ENCODE results near the gene ACAT2.
"Not testable (repeated sequence)": the region's sequence is repeated elsewhere in the genome, so short reads cannot be mapped to it uniquely, and the experiment has no call there.

ACAT2 gene

GRCh38 chr6:159732550-159732949 is 29.3 kb upstream of the ACAT2 start:
- not testable (repeated sequence) for DNase-seq

- DNase-seq, result not testable (repeated sequence)
Observed at GRCh38 chr6:159733395-159733794, 28.4 kb upstream of the ACAT2 start.

DNA sequence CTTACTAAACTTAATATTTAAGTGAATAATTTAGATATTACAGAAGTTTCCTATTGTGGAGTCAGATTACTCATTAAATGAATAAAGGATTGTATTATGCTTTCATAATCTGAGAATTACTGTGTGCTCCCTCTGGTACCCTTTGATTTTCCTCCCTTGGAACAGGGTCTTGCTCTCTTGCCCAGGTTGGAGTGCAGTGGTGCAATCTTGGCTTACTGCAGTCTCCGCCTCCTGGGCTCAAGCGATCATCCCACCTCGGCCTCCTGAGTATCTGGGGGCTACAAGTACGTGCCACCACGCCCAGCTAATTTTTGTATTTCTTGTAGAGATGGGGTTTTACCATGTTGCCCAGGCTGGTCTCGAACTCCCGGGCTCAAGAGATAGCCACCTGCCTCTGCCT is 24.9 kb upstream of the ACAT2 start:
- no peak for DNase-seq

- DNase-seq, result no peak
Observed at GRCh38 chr6:159739341-159739740, 22.5 kb upstream of the ACAT2 start.

DNA sequence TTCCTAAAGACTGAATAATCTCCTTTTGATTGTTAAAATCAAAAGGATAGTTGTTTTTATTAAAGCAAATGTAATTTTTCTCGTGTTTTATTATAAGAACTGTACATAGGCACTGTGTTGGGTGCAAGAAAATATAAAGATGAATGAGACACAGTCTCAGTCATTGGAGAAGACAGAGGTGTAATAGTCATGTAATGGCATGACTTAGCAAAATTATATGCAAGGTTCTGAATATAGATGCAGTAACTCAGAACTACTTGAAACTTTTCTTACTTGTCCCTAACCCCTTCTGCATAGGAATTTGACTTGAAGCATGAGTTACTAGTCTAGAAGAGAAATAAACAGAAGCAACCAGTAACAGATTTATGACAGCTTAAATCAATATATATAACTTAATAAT is 19.7 kb upstream of the ACAT2 start:
- DNase-seq, result no peak

DNA sequence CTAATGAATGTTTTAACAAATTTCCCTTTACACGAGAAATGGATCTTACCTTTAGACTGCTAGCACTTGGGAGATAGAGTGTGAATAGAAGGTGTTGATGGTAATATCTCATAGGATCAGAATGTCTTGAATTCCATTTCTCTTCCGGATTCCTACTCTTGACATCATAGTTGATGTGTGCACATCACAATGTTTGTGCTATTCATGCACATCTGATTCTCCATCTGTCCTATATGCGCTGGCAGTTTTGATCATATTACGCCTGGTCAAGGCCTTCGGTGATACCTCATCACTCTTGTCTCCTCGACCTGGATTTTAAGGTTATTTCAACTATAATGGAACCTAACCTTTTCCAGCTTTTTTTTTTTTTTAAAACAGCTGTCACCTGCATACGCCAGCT is 16.8 kb upstream of the ACAT2 start:
- DNase-seq, result no peak

DNA sequence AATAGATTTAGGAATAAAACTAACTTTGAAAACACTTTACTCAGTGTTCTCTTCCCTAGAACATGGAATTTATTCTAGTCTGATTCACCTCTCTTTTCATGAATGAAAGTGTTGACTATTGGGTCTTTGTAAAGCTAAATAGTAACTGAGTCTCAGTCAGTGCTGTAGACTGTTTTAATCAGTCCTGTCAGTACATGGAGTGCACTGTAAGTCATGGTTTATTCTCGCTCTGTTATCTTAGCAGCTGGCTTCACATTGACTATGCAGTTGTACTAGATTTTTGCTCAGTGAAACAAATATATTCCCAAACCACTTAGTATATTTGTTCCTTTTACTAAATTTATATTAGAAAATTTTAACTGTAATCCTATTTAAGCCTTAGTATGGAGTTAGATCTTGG is 15.1 kb upstream of the ACAT2 start:
- DNase-seq, result no peak

DNA sequence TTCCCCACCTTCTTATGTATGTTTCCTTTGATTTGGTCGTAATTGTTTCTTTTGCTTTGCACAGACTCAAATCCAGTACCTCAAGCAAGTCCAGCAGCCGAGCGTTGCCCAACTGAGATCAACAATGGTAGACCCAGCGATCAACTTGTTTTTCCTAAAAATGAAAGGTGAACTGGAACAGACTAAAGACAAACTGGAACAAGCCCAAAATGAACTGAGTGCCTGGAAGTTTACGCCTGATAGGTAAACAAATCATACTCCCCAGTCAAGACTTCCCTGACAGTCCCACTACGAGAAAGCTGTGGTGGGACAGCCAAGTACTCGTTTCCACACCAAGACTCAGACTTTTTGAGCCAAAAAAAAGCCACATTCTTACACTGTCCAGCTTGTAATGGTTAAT is 13.7 kb upstream of the ACAT2 start:
- DNase-seq, result not testable (repeated sequence)

- DNase-seq, result no peak
Observed at GRCh38 chr6:159751448-159751847, 10.4 kb upstream of the ACAT2 start.

GRCh38 chr6:159753081-159753872 is 8.6 kb upstream of the ACAT2 start:
- DNase-seq, result no peak

GRCh38 chr6:159754401-159754800 is 7.4 kb upstream of the ACAT2 start:
- DNase-seq, result no peak

- no peak for DNase-seq
Observed at GRCh38 chr6:159754959-159755914, 6.6 kb upstream of the ACAT2 start.

- no peak for DNase-seq
Observed at GRCh38 chr6:159756508-159756907, 5.3 kb upstream of the ACAT2 start.

DNA sequence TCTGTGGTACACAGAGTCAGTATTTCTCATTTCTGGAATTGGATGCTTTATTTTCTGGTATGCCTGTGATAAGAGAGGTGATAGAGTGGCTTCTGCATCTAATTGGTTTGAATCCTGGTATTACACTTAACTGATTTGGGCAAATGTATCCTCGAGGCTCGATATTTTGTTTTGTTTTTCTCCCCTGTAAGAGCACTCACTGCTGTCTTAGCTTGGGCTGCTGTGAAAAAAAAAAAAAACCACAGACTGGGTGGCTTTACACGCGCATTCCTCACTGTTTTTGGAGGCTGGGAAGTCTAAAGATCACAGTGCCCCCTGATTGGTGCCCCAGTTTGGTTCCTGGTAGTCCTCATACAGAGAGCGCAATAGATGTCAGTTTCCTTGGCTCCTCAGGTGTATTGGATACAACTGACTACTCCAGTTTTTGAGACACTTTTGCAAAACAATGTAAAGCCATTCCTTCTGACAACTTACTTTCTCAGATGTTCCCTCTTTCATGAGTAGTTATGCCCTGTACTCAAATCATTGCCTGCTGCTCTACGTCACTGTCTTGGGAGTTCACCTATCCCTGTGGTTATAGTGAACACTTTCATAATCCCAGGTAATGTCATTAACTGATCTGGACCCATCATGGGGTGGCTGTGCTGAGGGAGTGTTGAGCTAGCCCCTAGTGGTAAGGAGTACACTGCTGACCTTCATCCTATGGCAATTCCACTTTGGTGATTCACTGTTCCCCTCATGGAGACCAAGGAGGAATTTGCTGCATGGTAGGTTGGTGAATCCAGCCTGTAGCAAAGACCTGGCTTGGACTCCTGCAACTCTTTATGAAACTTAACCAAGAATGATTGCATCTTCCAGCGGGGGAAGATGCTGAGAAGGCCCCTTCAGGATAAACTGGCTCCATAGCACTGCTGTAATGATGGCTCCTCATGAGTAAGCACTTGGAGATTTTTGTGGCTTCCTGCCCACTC is 3.5 kb upstream of the ACAT2 start:
- DNase-seq, result no peak

DNA sequence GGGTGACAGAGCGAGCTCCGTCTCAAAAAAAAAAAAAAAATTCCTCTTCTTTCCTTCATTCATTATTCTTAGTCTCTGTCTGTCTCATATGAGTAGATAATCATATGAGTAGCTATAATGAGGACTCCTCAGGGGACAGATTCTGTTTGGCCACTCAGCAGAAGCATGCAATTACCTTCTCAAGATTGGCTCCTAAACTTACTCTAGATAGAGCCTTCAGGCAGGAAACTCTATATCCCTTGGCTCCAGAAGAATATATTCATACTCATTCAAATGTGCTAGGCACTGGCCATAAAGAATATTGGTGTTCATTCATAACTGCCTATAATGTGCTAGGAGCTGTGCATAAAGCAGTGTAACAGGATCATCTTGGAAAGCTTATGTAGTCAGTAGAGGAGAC is 2.2 kb upstream of the ACAT2 start:
- DNase-seq, result no peak

- DNase-seq, result no peak
Observed at GRCh38 chr6:159760602-159761057, 1.2 kb upstream of the ACAT2 start.

DNA sequence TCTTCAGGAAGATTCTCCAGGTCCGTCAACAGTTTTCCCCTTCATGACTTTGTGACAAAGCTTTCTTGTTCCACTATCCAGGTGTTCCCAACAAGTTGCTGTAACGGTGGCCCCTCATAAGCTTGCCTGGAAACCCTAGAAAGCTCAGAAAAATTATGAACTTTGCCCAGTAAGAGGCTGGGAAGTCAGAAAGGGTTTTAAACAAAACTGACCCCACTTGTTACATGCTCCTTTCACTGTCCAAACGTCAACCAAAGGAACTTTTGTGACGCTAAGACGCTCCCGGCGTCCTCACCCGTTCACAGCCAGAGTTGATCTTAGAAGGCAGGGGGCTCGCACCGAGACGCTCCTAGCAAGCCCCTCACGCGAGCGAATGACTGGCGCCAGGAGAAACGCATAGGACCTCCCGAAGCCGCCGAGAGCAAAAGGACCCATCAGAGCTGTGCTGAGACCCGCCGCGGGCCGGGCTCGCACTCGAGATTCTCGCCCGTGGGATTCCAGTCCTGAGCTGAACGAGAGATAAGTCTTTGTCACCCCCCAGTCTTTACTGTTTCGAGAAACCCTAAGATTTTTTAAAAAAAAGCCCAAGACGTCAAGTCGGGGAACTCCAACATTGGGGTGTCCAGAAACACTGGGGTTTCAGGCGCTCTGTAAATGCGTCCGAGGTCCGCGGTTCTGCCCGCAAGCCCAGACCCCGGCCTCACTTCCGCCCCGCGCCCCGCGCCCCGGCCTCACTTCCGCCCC is 544 bp upstream of the ACAT2 start:
- DNase-seq, result peak; percentile 23

- no peak for DNase-seq
Observed at GRCh38 chr6:159762681-159763293, 942 bp downstream of the ACAT2 start.

DNA sequence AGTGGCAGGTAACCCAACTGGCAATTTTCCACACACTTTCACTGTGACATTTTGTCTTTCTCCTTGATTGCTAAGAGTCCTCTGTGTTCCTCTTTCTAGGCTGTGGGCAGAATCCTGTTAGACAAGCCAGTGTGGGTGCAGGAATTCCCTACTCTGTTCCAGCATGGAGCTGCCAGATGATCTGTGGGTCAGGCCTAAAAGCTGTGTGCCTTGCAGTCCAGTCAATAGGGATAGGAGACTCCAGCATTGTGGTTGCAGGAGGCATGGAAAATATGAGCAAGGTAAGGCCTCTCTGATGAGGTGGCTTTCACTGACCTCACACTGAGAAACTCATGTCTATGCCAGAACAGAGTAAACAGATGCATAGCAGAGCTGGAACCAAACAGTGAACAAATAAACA is 5.1 kb downstream of the ACAT2 start:
- no peak for DNase-seq

GRCh38 chr6:159769470-159769869 is 7.6 kb downstream of the ACAT2 start:
- no peak for DNase-seq

DNA sequence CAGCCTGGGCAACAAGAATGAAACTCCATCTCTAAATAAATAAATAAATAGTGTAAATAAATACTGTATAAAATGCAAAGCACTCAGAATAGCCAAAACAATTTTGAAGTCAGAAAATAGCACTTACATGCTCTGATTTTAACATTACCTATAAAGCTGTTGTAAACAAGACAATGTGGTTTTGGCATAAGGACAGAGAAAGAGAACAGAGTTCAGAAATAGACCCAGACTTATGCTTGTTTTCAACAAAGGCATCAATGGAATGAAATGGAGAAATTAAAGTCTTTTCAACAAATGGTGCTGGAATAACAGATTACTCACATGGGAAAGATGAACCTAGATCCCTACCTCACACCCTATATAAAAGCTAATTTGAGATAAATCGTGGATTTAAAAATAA is 10.4 kb downstream of the ACAT2 start:
- DNase-seq, result no peak
